Stromal cell of bone marrow (primary cell): Measurements from ENCODE around the gene KRT16.
"Not testable (repeated sequence)": the region's sequence is repeated elsewhere in the genome, so short reads cannot be mapped to it uniquely, and the experiment has no call there.

Experiments used
- DNase-seq: peaks from one replicate; pipeline ENCODE4 v3.0.0-alpha.2; 2012; ENCODE audit warnings: low read depth

KRT16 gene

GRCh38 chr17:41647038-41647813 lies 34.7 kb upstream of the KRT16 start:
- DNase-seq: no peak

- no peak for DNase-seq
Measured at GRCh38 chr17:41642252-41643156, 29.9 kb upstream of the KRT16 start.

DNA sequence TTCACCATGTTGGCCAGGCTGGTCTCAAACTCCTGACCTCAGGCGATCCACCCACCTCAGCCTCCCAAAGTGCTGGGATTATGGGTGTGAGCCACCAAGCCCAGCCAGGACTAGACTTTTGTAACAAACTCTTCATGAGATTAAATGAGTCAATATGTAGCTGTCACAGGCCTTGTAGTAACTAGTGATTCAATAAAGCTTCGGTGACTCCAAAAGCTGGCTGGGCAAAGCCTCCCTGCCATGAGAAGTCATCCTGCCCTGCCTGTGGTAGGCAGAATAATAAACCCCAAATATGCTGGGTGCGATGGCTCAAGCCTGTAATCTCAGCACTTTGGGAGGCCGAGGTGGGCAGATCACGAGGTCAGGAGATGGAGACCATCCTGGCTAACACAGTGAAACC lies 28.0 kb upstream of the KRT16 start:
- not testable (repeated sequence) for DNase-seq

- no peak for DNase-seq
Measured at GRCh38 chr17:41639492-41640473, 27.2 kb upstream of the KRT16 start.

DNA sequence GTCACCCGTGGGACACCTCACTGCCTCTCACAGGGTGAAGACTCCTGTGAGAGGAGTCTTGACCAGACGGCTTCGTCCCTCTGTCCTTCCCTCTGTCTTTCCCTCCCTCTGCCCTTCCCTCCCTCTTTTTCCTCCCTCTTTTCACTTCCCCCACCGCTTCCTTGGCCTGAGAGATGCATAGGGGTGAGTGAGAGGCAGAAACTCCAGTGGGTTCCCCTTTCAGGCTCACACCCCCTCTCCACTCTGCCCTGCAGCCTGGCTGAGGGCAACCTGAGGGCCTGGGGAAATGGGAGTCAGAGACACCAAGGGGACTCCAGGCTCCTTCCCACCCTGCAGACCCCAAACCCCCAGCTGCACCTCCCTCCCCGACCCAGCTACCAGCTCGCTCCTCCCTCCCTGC lies 26.4 kb upstream of the KRT16 start:
- DNase-seq: no peak

DNA sequence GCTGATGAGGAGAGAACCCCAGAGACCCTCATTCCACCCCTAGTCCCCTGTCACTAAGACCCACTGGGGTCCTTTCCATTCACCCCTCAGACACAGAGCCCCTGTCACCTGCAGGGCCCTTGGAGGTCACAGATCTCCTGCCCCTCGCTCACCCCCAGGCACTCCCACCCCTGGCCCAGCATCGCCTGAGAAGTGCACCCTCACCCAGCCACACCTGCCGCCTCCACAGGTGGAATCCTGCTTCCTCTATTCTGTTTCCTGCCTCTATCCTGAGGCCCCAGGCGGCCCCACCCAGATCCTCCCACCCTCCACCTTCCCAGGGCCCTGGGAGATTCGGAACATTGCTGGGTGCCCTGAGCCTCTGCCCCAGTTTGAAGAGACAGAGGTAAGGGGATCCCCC lies 25.6 kb upstream of the KRT16 start:
- DNase-seq: no peak

GRCh38 chr17:41636652-41637051 lies 24.1 kb upstream of the KRT16 start:
- no peak for DNase-seq

DNA sequence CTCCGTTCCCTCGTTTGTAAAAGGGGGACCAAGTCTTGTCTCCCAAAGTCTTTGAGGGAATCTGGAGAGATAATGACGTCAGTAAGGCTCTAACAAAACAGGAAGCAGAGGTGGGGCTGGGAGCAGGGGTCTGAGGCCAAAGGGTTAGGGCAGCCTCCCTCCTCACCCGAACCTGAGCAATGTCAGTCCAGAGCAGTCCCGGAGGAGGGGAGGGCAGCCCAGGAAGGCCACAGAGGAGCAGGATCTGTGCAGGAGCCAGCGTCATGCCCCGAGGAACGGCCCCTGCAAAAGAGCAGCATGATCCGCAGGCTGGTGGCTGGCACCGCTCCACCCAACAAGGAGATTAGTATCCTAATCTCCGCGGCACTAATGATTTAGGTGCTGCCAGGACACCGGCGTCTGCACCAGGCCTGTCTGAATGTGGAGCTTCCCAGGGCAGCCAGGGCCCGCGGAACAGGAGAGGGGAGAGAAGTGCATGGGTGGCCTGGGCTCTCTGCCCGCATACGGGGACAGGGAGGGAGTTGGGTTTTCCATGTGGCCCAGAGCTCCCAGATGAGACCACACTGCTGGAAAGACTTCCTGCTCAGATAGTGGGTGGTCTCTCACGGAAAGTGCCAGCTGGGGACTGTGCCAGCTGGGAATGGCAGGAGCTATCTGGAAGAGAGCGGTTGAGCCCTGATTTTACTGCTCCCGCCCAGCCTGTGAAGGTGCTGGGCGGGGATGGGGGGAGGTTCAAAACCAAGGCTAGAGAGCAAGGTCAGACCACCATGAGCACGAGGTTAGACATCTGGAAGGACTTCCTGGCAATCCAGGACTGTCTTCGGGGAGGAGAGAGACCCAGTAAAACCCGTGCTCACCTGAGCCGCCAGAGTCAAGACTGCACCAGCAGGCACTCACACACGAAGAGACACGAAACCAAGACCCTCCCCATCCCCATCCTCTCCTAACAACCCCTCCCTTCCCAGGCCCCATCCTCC lies 22.8 kb upstream of the KRT16 start:
- DNase-seq: no peak

DNA sequence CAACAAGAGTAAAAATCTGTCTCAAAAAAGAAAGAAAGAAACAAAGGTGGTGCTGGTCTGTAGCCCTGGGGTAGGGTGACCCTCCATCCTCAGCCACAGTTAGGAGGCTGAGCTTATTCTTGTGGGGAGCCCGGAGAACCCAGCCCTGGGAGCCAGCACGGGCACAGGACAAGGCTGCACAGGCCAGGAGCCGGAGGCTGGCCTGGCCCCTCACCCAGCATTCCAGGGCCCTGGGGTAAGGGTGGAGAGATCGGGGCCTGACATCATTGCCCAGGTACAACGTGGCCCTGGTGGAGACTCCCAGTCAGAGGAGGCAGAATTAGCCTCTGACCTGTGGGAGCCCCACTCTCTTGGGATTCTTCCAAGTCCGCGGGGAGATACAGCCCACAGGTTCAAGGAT lies 22.1 kb upstream of the KRT16 start:
- no peak for DNase-seq

- DNase-seq: no peak
Measured at GRCh38 chr17:41633556-41634199, 21.1 kb upstream of the KRT16 start.

GRCh38 chr17:41632482-41633105 lies 20.0 kb upstream of the KRT16 start:
- DNase-seq: no peak

DNA sequence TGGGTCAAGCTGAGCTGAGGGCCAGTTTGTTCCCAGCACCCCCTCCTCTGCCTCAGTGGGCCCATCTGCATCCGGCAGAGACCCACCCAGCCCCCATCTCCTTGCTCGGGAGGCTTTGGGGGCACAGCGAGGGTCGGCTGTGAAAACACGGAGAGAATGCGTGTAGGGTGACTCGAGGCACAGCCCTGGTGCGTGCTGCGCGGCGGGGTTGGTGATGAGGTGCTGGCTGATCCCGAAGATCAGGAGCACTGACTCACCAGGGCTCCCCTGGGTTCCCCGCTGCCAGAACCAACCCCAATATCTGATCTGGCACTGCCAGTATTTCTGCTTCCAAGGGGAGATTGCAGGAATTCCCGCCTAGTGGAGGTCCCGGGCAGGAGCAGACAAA lies 19.3 kb upstream of the KRT16 start:
- DNase-seq: no peak

DNA sequence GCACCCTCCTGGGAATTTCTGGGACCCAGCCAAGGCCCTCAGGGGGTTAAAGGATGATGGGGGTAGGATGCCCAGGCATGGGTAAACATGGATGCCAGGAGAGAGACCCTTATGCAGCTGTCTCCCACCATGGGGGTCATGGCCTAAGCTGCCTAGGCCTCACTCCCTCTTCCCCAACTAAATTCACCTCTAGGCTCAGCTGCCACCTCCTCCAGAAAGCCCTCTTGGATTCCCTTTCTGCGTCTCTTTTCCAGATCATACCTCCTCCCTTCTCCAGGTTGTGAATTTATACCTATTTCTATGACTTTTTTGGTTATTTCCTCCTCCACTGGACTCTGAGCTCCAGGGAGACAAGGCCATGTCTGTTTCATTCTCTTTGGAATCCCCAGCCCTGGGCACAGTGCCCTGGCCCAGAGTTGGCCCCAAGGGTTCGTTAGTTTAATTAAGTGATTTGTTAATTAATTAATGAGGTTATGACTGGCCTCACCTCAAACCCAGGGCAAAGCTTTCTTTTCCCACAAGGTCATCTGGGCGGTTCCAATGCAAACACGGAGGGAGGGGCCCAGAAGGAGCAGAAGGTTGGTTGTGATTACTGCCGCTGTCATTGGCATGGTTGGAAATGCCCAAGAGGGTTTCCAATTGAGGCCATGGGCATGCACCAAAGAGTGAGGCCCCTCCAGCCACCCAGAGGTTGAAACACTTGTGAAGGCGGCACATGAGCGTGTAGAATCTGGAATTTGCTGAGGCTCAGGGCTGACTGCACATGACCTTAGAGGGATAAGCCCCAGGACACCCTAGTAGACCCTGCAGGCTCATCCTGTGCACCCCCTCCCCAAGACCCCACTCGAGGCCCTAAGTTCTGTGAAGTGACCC lies 18.7 kb upstream of the KRT16 start:
- no peak for DNase-seq

- no peak for DNase-seq
Measured at GRCh38 chr17:41629826-41630670, 17.5 kb upstream of the KRT16 start.

DNA sequence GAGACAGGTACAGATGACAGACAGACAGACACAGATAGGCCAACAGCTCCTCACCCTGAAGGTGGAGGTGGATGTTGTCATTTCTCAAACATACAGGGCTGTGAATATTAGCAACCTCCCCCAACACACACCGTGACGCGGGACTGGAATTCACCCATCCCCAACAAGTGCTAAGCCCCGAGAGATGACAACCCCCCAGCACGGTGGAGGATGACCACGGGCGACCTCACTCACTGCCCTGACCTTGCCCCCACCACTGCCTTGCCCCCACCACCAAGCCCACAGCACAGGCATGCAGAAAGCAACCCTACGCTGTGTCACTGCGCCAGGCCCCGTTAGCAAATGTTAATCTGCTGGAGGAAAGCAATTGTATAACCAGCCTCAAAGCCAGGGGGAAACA lies 16.7 kb upstream of the KRT16 start:
- DNase-seq: no peak

DNA sequence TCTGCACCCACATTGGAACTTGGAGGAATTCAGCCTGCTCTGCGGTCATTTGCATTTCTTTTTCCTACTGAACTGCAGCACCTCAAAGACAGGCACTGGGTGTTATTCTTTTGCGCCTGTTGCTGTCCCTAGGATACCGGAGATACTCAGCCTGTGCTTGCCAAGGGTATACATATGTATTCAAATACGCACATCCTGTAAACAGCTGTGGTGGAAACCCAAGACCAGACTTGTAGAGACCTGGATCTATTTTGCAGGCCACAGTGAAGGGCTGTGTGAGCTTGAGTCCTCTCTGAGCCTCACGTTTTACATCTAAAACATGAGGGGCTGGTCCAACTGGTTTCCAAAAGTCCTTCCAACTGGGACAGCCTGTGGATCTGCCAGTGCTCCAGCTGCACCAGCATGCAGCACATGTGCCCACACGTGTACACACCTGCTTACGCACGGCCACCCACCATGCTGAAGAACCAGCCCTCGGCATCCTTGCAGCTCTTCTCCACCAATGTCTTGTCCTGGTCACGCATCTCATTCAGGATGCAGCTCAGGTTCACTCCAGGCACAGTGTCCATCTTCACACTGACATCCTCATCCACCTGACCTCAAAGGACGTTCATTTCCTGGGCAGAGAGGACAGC lies 16.2 kb upstream of the KRT16 start:
- DNase-seq: not testable (repeated sequence)

DNA sequence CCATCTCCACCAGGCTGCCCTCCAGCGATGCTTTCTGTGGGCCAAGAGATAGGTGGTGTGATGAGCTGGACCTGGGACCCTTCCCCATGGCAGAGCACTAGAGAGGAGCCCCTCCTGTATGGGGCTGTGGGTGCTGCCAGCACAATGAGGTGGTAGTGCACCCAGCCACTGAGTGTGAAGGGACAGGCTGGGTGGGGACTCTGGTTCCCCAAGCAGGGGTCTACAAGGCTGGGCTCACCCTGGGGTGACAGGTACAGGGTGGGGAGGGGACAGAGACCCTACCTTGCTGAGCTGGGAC lies 15.5 kb upstream of the KRT16 start:
- DNase-seq: not testable (repeated sequence)
